ENCODE results near the gene PROSER3.
"Not testable (repeated sequence)": the region's sequence is repeated elsewhere in the genome, so short reads cannot be mapped to it uniquely, and the experiment has no call there.

PROSER3 gene

DNA sequence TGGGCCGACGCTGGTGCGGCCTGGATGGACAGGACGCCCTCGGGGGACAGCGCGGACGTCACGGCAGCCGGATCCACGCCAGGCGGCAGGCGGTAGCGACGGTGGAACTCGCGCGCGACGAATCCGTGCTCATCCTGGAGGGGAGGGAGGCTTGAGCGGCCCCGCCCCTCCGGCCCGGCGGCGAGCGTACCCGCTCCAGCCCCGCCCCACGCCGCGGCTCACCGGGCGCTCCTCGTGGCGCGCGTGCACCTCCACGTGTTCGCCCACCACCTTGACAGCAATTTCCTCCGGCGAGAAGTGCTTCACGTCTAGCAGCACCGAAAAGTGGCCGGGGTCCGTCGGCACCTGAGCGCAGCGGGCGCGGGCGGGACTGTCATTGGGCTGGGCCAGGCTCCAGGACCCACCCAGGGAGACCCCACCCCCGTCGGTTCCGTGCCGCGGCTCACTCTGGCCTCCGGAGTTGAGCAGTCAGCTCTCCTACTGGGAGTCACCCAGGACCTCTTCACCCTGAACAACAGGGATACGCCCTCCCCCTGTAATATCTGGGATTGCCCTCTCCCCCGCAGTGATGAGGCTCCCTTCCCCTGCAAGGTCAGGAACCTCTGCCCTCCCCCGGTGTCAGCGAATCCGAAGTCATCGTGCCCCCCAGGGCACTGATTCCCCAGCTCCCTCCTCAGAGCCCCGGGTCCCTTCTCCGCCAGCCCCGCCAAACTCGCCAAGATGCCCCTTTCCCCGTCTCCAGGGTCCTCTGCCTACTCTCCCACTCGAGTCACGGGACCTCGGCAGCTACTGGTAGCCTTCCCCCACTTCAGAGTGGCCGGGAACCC lies 2.2 kb upstream of the PROSER3 start:
- peak; percentile 69 for DNase-seq

DNA sequence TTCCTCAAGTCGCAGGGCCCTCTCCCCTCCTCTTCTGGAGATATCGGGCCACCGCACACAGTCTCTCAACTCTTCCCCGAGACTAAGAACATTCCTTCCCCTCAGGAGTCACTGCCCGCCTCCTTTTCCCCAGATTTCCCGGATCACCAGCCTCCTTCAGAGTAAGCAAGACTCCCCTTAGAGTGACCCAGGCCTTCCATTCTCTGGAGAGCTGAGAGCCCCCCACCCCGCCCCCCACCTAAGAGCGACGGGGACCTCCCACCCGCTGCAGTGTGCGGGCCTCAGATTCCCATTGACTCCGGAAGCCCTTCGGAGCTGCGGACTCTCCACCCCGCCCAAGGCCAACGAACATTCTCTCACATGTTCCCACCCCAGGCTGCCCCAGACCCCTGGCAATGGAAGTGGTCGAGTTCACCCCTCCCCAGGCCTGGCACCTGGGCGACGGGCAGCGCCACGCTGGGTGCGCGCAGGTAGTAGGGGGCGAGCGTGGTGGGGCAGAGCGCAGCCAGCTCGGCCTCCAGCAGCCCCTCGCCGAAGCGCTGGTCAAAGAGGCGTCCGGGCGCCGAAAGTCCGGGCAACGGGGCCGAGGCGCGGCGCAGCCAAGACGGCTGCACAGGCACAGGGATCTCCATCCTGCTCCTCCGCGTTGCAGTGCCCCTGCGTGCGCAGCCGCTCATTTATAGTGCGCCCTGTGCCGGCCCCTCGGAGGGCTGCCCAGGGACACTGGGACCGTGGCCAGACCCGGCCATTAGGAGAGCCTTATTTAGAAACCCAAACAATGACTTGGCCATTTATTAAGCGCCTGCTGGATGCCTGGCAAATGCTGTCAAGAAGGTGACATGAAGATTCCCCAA lies 1.4 kb upstream of the PROSER3 start, which contains the start of gene HSPB6:
TSS of gene HSPB6 (minus strand) at position 653 of the 854 bp plus-strand sequence. CDS start at position 632, 21 bp downstream.
- DNase-seq, result peak; percentile 10

DNA sequence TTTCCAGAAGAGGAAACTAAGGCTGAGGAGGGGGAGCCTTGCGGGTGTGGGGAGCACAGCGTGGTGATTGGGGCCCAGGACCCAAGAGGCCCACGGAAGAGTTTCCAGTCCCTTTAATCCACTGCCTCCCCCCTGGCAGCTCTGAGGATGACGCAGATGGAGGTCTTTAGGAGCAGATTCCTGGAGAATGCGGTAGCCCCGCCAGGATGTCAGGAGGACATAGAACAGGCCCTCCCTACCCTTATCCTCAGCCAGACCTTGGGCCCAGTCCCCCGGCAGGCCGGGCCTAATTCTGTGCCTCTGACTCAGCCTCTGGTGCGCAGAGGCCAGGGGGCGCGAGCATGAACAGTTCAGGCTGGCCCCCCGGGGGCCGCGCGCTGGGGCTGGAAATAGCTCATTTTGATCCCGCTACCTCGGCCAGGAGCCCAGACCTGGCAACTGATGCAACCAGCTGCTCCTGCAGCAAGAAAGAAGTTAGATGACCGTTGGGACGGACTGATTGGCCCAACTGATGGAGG lies 686 bp upstream of the PROSER3 start:
- DNase-seq, result peak; percentile 29

DNA sequence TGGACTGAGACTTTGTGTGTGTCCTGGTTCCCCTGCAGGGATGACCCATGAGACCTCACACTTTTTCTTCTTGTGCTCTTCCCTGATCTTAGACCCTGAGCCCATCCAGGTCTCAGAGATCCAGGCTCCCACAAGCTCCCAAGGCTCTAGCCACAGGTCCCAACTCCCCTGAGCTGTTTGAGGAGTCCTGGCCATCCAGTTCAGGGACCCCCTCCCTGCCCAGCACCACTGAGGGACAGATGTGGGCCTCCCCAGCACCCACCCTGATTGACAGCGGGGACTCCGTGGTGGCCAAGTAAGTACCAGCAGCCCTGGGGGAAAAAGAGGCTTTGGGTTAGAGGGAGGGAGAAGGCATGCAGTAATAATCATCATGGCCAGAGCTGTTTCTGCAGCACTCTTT lies 1.7 kb downstream of the PROSER3 start:
- no peak for DNase-seq

DNA sequence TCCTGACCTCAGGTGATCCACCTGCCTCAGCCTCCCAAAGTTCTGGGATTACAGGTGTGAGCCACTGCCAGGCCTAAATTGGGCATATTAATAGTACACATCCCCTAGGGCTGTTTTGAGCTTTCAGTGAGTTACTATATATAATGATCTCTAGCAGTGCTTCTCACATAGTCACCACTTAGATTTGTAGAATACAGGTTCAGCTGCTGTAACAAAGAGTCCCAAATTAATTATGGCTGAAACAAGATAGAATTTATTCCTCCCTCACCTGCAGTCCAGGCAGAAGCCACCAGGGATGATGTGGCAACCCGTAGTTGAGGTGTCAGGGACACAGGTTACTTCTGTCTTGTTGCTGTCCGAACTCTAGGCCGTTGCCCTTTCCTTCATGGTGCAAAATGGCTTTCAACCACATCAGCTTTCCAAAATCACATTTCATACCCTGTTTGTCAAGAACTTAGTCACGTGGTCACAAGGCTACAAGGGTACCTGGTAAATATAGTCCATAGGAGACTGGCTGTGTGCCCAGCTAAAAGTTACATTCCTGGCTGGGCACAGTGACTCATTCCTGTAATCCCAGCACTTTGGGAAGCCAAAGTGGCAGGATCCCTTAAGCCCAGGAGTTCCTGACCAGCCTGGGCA lies 2.9 kb downstream of the PROSER3 start:
- no peak for DNase-seq

DNA sequence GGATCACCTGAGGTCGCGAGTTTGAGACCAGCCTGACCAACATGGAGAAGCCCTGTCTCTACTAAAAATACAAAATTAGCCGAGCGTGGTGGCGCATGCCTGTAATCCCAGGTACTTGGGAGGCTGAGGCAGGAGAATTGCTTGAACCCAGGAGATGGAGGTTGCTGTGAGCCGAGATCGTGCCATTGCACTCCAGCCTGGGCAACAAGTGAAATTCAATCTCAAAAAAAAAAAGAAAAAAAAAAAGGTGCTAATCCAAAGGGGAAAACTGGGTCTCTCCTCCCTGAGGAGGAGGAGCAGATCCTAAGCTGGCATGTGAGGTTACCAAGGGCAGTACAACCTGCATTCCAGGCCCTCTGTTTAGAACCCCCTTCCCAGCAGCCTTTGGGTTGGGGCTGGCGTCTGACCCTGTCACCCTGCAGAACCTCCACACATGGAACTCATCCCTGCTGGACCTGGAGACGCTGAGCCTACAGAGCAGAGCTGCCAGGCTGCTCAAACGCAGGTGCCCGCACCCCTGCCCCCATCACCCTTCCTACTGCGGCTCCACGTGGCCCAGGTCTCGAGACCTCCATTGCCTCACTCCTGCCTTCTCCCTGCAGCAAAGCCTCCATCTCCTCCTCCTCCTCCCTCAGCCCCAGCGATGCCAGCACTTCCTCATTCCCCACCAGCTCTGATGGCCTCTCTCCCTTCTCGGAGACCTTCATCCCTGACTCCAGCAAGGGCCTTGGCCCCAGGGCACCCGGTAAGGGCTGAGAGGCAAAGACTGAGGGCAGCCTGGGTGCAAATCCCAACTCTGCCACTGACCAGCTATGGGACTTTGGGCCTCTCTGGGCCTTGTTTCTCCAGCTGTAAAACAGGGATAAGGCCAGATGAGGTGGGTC lies 6.7 kb downstream of the PROSER3 start:
- DNase-seq, result no peak

DNA sequence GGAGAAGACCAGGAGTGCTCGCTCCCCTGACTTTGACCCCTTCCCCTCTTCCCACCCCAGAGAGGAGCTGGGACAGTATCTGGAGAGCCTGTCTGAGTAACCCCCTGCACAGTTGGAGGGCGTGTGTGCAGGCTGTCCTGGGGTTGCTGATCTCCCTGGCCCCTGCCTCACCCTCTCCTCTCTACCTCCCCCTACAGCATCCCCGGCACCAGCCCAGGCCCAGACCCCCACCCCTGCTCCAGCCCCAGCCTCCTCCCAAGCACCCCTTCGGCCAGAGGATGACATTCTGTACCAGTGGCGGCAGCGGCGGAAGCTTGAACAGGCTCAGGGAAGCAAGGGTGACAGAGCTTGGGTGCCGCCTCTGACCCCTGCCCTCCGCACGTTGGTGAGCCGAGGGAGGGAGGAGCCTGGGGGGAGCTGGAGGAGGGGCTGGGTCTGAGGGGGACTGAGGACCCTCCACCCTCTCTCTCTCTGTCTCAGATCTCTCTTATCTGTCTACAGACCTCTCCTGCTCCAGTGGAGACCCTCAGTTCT lies 8.7 kb downstream of the PROSER3 start:
- DNase-seq, result peak; percentile 4

DNA sequence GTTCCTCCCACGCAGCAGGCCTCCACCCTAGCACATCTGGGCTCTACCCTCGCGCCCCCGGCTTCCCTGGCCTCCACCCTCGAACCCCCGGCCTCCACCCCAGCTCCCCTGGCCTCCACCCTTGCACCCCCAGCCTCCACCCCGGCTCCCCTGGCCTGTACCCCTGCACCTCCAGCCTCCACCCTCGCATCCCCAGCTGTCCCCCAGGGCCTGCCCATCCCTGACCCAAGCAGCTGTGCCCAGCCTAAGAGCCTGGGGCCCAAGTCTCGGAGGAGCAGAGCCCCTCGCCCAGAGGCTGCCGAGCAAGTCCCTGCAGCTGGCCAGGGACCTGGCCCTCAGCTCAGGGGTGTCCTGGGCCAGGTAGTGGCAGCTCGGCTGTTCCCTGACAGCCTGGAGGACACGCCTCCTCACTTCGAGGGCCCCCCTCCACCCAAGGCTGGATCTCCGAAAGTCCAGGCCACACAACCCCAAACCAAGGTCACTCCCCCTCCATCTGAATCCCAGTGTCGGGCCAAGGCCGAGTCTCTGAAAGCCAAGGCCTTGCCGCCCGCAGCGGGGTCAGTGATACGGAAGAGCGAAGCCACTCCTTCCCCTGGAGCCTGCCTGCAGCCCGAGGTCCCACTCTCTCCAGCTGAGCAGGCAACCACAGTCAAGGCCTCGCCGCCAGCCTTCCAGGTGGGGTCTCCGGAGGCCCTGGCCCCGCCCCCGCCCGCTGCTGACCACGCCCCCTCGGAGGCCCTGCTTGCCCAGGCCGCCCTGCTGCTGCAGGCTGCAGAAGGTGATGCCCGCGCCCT lies 9.5 kb downstream of the PROSER3 start:
- peak; percentile 8 for DNase-seq

DNA sequence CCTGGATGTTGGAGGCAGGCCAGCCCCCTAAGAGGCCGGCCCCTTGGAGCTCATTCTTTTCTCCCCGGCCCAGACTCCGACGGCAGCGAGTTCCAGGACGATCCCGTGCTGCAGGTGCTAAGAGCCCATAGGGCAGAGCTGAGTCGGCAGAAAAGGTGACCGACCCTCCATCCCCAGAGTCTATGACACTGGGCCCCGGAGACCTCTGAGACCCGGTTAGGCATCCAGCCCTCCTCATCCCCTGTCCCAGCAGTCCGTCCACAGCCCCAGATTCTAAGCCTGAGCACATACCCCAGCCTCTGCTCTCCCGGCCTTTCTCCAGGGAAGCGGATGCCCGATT lies 10.1 kb downstream of the PROSER3 start:
- no peak for DNase-seq

DNA sequence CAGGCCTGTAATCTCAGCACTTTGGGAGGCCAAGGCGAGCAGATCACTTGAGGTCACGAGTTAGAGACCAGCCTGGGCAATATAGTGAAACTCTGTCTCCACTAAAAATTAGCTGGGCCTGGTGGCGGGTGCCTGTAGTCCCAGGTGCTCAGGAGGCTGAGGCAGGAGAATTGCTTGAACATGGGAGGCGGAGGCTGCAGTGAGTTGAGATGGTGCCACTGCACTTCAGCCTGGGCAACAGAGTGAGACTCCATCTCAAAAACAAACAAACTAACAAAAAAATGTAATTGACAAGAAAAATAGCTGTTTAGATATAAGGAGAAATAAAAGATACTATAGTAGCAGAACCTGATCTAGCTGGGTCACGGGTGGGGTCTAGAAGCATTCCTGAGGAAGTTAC lies 14.4 kb downstream of the PROSER3 start:
- not testable (repeated sequence) for DNase-seq

DNA sequence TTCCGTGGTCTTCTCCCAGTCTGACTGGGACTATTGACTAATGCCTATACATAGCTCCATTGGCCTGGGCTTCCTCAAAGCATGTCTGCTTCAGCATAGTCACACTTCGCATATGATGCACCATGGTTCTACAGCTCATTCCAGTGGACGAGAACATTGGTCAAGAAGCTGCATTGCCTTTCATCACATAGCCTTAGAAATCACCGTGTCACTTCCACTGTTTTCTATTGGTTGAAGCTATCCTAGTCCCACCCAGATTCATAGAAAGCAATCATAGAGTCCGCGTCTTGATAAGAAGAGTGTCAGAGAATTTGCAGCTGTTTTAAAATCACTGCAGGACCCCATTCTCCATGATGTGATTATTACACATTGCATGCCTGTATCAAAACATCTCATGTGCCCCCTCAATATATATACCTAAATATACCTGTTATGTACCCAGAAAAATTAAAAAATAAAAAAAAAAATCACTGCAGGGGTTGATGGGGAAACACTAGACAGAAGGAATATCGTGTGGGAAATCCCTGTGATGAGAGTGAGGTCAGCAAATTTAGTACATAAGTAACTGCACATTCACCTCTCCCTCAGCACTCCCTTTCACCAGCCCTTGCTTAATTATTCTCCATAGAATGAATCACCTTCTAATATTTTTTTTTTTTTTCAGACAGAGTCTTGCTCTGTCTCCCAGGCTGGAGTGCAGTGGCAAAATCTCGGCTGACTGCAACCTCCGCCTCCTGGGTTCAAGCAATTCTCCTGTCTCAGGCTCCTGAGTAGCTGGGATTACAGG lies 15.2 kb downstream of the PROSER3 start:
- DNase-seq, result no peak

DNA sequence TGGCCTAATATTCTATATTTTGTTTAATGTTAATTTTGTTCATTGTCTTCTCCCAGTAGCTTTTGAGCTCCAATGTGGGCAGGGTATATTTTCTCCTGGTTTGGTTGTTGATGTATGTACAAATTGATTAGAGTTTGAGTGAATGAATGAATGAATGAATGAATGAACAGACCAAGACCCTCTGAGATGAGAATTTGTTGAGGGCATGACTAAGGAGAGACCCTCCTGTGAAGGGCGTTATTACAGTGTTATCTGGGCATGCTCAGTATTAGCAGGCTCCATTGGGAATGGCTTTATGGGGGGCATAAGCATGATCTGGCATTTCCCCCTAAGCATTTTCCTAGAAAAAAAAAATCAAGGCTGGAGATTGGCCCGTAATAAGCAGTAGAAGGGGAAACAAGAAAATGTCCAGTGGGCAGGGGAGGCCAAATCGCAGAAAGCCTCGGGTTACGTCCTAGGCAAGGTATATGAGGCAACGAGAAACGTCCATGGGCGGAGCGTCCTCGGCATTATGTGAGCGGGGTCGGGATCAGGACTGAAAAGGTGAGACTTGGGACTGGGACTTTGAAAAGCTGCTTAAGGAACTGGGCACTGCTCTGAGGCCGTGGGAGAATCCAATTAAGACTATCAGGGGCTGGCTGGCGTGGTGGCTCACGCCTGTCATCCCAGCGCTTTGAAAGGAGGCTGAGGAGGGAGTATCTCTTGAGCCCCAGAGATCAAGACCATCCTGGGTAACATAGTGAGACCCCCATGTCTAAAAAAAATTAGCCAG lies 16.5 kb downstream of the PROSER3 start:
- no peak for DNase-seq

DNA sequence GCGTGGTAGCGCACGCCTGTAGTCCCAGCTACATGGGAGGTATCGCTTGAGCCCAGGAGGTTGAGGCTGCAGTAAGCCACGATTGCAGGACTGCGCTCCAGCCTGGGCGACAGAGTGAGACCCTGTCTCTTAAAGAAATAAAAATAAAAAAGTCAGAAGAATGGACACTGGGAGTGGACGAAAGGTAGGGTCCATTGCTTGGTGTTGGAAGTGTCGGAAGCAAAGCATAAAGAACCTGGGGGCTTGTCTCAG lies 17.0 kb downstream of the PROSER3 start:
- DNase-seq, result no peak

DNA sequence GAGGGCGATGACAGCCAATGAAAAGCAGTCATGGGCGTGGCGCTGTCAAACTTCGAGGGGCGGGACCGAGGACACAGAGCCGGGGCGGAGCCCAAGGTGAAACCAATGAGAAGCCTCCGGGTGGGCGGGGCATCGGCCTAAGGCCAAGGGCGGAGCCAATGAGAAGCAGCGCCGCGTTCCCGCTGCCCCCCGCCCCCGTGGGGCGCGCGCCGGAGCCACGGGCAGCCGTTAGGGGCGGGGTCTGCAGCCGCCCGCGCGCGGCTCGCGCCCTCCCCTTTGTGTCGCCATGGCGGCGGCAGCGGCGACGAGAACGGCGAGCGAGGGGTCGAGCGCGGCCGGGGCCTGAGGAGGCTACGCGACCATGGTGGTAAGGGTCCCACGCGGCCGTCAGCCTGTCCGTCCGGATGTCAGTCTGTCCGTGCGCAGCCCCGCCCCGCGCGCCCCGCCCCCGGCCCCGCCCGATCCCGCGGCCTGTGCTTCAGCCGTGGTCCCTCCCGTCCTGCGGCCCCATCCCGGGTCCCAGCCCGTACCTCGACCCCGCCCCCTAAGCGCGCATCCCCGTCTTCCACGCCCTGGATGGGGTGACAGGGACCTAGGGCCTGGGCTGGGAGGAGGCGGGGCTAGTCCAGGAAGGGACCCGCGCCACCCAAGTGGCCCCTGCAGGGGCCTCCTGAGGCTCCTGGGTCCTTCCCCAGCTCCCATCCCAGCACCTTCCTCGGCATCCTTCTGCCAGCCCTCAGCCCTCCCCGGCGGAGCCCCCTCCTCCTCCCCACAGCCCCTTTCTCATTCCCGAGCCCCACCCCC lies 17.5 kb downstream of the PROSER3 start, which contains the start of gene ARHGAP33:
TSS of gene ARHGAP33 (plus strand) at position 267 of the 804 bp plus-strand sequence. CDS start at position 362, 95 bp downstream.
- peak; percentile 99 for DNase-seq

DNA sequence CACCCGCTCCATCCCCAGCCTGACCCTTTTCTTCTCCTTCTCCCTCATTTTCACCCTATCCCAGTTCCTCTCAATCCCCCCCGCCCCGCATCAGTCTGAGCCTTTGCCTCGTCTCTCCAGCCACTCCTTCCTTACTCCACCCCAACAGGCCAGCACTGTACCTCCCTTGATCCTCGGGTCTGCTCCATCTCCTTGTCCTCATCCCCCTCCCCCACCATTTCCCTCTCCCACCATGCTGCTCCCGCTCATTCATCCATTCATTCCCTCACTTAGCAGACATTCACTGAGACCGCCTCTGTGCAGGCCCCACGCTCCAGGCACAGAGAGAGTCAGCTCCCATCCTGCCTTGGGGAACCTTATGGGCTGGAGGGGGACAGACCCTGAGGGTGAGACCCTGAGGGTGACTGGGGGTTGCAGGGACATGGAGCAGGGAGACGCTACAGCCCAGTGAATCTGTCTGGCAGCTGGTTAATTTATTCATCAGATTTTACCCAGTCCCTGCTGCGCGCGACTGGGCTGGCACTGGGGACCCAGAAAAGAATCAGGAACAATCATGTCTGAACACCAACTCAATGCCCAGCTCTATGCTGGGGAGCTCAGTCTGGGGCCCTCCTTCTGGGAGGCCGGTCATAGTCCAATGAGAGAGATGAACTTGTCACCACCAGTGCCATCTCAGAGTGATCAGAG lies 18.3 kb downstream of the PROSER3 start:
- DNase-seq, result no peak

DNA sequence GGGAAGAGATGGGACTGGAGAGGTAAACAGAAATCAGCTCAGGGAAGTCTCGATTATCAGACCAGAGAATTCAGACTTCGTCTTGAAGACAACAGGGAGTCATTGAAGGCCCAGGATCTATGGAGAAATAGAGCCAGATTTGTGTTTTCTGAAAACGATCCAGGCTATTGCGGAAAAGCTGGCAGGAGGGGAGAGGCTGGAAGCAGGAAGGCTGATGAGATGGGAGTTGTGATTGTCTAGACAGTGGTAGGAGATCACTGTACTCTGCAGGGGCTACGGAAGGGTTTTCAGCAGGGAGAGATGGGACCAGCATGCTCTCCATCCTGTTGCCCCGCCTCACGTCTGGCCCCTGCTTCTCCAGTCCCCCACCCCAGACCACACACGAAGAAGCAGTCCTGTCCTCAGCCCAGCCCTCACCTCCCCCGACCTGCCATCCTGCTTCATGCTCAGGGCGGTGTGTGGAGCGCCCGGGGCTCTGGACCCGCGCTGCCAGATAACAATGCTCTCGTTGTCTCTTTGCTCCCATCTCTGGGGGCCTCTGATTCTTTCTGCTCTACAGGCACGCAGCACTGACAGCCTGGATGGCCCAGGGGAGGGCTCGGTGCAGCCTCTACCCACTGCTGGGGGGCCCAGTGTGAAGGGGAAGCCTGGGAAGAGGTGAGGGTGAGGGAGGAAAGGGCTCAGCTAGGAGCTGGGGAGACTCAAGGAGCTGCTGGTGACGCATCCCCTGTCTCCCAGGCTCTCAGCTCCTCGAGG lies 19.3 kb downstream of the PROSER3 start:
- no peak for DNase-seq

DNA sequence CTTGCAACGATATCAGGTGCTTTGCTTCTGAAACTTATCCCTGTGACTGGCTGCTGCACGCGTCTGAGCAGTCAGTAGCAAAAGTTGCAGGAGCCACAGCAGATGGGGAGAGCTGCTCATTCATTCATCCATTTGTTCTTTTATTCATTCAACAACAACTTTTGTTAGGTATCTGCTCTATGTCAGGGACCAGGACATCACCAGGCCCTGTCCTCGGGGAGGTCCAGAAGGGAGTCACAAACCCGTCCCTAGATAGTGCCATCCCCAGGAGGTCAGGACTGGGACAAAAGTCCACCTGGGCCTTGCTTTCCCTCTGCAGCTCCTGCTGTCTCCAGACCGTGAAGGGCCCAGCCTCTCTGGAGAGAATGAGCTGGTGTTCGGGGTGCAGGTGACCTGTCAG lies 20.0 kb downstream of the PROSER3 start:
- DNase-seq, result no peak

Measured in activated naive CD4-positive, alpha-beta T cell treated with anti-CD3 and anti-CD28 coated beads, Interleukin-2, amount 50 U/mL, for 16 hours (primary cell).